Measurements from ENCODE around the gene GOLT1A.

GOLT1A gene

GRCh38 chr1:204190212-204191211, 23.3 kb downstream of the GOLT1A start:
- no peak for TF ChIP-seq CTCF (IDR thresholded peaks at IDR 0.05; ENCODE audit: low read depth, low read length)
- no peak overlapping the region for H3K4me3 ChIP-seq (ENCODE audit: low read depth, low read length)

GRCh38 chr1:204188959-204189639, 24.7 kb downstream of the GOLT1A start:
- no peak for TF ChIP-seq CTCF (IDR thresholded peaks at IDR 0.05; ENCODE audit: low read depth, low read length)
- no peak overlapping the region for H3K4me3 ChIP-seq (ENCODE audit: low read depth, low read length)

GRCh38 chr1:204186597-204186996, 27.2 kb downstream of the GOLT1A start:
- H3K4me3 ChIP-seq (ENCODE audit: low read depth, low read length) = no peak overlapping the region
- TF ChIP-seq CTCF (IDR thresholded peaks at IDR 0.05; ENCODE audit: low read depth, low read length) = no peak

GRCh38 chr1:204181116-204181515, 32.7 kb downstream of the GOLT1A start:
- H3K4me3 ChIP-seq (ENCODE audit: low read depth, low read length) = no peak overlapping the region
- no peak for TF ChIP-seq CTCF (IDR thresholded peaks at IDR 0.05; ENCODE audit: low read depth, low read length)

- H3K4me3 ChIP-seq (ENCODE audit: low read depth, low read length) = no peak overlapping the region
- TF ChIP-seq CTCF (IDR thresholded peaks at IDR 0.05; ENCODE audit: low read depth, low read length) = no peak
Measured at GRCh38 chr1:204180133-204180532, 33.7 kb downstream of the GOLT1A start.

GRCh38 chr1:204178487-204179281, 35.1 kb downstream of the GOLT1A start:
- TF ChIP-seq CTCF (IDR thresholded peaks at IDR 0.05; ENCODE audit: low read depth, low read length) = no peak
- no peak overlapping the region for H3K4me3 ChIP-seq (ENCODE audit: low read depth, low read length)
